Upper lobe of left lung (tissue), 6 donors: ENCODE data around the gene VENTX. TPM values are rescaled to one million over a fixed set of nuclear protein-coding genes. Genes with fewer than 3 reads are reported as not detected.

Experiments used
- ATAC-seq, 2 donors: fragments of 200-7000 bp; cut with Tn5 transposase; one replicate each; pipeline ENCODE4 v1.9.1; 2022; ENCODE audit warnings: mild to moderate bottlenecking in 2 of 2, moderate library complexity in 2 of 2; ENCODE audit not compliant: low FRiP score in 2 of 2
- DNase-seq, 2 donors: peaks; one replicate each; pipeline ENCODE4 v3.0.0-alpha.2; 2019 to 2020
- H3K27ac ChIP-seq, 4 donors: fragments of 200-600 bp; sonication (generic); one replicate each; pipeline ENCODE4 v1.5.1; 2016 to 2019
- H3K27me3 ChIP-seq, 4 donors: fragments of 200-600 bp; sonication (generic); one replicate each; pipeline ENCODE4 v1.5.1; 2017 to 2019
- H3K36me3 ChIP-seq, 4 donors: fragments of 200-600 bp; sonication (generic); one replicate each; pipeline ENCODE4 v1.5.1; 2016 to 2019
- H3K4me1 ChIP-seq, 4 donors: fragments of 200-600 bp; sonication (generic); one replicate each; pipeline ENCODE4 v1.5.1; 2018 to 2019
- H3K4me3 ChIP-seq, 4 donors: fragments of 200-600 bp; sonication (generic); one replicate each; pipeline ENCODE4 v1.5.1; 2017 to 2019; ENCODE audit warnings: mild to moderate bottlenecking in 2 of 4, moderate library complexity in 1 of 4
- H3K9me3 ChIP-seq, 4 donors: fragments of 200-600 bp; sonication (generic); one replicate each; pipeline ENCODE4 v1.5.1; 2018 to 2019
- EP300 ChIP-seq, 4 donors: sonication (generic); formaldehyde crosslinking; IDR thresholded peaks; one replicate each; pipeline ENCODE4 v1.5.1; 2017; ENCODE audit warnings: antibody characterized with exemption in 4 of 4, control low read depth in 2 of 4
- POLR2A ChIP-seq, 4 donors: fragments of 450-650 bp; IDR thresholded peaks; one replicate each; pipeline ENCODE4 v1.5.1; 2016 to 2017; ENCODE audit warnings: antibody characterized with exemption in 4 of 4, mild to moderate bottlenecking in 2 of 4
- POLR2AphosphoS5 ChIP-seq, 2 donors: sonication (generic); formaldehyde crosslinking; IDR thresholded peaks; one replicate each; pipeline ENCODE4 v1.5.1; 2017; ENCODE audit warnings: antibody characterized with exemption in 2 of 2
- WGBS, 2 donors: methylation state at CpG; one replicate each; pipeline ENCODE4 v1.1.5; 2017 to 2018; 5-methylcytosine and 5-hydroxymethylcytosine counted together
- total RNA-seq, 6 donors: library from RNA; depleted of rRNA in 4 of 6; stranded (reverse); fragments of >200 nt in 4 of 6; gene quantifications; one replicate each; pipeline versions ENCODE4 v1.1.0 to v1.2.1, GENCODE V29; 2016 to 2021
- TF ChIP-seq, protein P1 (sequence below), 6 experiments: fragments of 450-650 bp in 4 of 6; fragments of 200-600 bp in 2 of 6; sonication (generic) in 2 of 6; IDR thresholded peaks; one replicate each; pipeline ENCODE4 v1.5.1; 2016 to 2019; ENCODE audit warnings: antibody characterized with exemption in 6 of 6
- donor health status: DM: no; HTN: no; CAD: no; lungs with moderate emphysema.
- donor health status: DM: no; HTN: yes; CAD: no; lungs with severe emphysema.

Gene VENTX
- total RNA-seq, 6 donors from 2014 or later: 1.7 to 11.5 (median 4.4) TPM

DNA sequence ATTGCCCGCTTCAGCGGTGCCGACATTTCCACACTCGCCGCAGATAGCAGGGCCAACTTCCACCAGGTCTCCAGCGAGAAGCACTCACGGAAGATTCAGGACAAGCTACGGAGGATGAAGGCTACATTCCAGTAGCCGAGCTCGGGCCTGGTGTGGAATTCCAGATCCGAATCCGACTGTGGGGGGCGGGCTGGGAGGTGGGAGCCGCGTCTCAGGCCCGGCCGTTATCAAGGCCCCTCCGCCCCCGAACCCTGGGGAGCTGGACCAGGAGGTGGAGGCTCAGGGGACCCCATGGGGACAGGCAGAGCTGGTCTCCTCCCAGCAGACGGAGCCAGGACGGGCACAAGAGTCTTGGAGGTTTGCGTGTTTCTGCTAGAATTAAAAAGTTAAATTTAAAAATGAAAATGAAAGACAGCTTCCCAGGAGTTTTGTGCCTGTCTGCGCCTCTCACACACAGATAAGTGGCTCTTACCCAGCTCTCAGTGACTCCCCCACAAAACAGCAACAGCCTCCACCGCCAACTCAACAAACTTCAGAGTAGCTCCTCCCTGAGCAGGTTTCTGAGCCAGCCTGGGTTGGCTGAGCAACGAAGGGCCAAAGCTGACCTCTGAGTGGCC is 12.8 kb upstream of the VENTX start:
- no peak overlapping the region for H3K27ac ChIP-seq
- H3K27me3 ChIP-seq: peaks cover 0 to 8% (median 7%) of the 10 kb centered on the region in 4 donors
- H3K9me3 ChIP-seq: no peaks in the 10 kb centered on the region
- H3K4me3 ChIP-seq: peak overlapping the region in 3 of 4 donors; percentile 9 to 33 (median 20)
- WGBS, 2 donors: 63 to 70% methylated on average over 16 to 22 of the region's 25 CpGs
- no peaks in the 10 kb centered on the region for H3K36me3 ChIP-seq
- ATAC-seq (peak; percentile 24 to 49), DNase-seq (peak; percentile 34 to 54)
- TF ChIP-seq, protein P1, sequence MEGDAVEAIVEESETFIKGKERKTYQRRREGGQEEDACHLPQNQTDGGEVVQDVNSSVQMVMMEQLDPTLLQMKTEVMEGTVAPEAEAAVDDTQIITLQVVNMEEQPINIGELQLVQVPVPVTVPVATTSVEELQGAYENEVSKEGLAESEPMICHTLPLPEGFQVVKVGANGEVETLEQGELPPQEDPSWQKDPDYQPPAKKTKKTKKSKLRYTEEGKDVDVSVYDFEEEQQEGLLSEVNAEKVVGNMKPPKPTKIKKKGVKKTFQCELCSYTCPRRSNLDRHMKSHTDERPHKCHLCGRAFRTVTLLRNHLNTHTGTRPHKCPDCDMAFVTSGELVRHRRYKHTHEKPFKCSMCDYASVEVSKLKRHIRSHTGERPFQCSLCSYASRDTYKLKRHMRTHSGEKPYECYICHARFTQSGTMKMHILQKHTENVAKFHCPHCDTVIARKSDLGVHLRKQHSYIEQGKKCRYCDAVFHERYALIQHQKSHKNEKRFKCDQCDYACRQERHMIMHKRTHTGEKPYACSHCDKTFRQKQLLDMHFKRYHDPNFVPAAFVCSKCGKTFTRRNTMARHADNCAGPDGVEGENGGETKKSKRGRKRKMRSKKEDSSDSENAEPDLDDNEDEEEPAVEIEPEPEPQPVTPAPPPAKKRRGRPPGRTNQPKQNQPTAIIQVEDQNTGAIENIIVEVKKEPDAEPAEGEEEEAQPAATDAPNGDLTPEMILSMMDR (IDR thresholded peaks at IDR 0.05): no peak
- TF ChIP-seq POLR2A (IDR thresholded peaks at IDR 0.05) (no peak), POLR2AphosphoS5 (IDR thresholded peaks at IDR 0.05) (no peak), EP300 (IDR thresholded peaks at IDR 0.05) (no peak)
- peaks cover 2 to 9% (median 5%) of the 10 kb centered on the region in 4 donors for H3K4me1 ChIP-seq

DNA sequence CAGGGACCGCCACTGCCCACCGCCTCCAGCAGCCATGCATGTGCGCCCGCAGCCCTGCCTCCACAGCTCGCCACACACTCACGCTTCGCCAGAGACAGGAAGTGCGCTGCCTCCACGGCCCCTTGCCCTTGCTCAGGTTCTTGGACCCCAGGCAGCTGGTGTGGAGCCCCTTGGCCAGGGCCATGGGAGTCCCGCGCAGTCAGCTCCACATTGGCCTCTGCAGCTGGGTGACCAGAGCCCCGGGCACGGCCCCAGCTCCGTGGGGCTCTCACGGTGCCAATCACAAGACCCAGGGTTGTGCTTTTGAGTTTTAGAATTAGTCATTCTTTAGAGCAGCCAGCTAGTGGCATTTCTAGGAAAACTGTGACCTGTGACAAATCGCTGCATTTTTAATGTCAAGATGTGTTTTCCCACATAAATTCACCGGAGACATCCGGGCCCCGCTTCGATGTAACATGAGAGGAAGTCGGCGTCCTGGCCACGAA is 11.9 kb upstream of the VENTX start:
- DNase-seq: peak in 1 of 2 donors; percentile 76
- Histone ChIP-seq H3K27me3 (peaks cover 0 to 16% (median 10%) of the 10 kb centered on the region in 4 donors), H3K9me3 (no peaks in the 10 kb centered on the region), H3K36me3 (no peaks in the 10 kb centered on the region), H3K4me1 (peaks cover 8 to 14% (median 10%) of the 10 kb centered on the region in 4 donors), H3K27ac (no peak overlapping the region), H3K4me3 (no peak overlapping the region)
- no peak for TF ChIP-seq POLR2AphosphoS5 (IDR thresholded peaks at IDR 0.05)
- TF ChIP-seq EP300 (IDR thresholded peaks at IDR 0.05): no peak
- TF ChIP-seq, protein P1 (IDR thresholded peaks at IDR 0.05): no peak
- TF ChIP-seq POLR2A (IDR thresholded peaks at IDR 0.05): no peak
- no peak for ATAC-seq
- WGBS, 2 donors: 79 to 80% methylated on average over 18 to 23 of the region's 23 CpGs

DNA sequence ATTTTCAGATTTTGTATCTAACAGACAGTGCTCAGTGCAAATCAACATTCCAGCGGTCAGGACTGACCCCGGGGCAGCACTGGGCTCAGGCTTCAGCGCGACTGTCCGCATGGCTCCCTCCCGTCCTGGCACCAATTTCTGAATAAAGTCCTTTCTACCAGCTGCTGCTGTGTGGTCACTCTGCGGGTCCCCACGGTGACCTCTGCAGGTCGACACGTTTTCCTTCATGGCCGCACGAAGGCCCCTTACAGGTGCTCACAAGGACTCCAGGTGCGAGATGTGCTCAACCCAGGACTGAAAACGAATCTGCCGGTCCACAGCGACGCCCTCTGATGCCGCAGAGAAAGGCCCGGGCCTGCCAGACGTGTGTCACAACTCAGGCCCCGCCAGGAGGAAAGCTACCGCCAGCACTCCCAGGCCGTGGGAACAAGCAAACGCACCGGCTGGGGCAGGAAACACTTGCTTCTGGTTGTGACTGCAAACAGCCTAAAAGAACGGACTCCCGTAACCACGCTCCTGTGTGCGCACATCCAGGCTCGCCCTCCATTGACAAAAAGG is 11.3 kb upstream of the VENTX start:
- peaks cover 0 to 22% (median 13%) of the 10 kb centered on the region in 4 donors for H3K27me3 ChIP-seq
- TF ChIP-seq, protein P1 (IDR thresholded peaks at IDR 0.05): no peak
- TF ChIP-seq EP300 (IDR thresholded peaks at IDR 0.05): no peak
- TF ChIP-seq POLR2AphosphoS5 (IDR thresholded peaks at IDR 0.05): no peak
- TF ChIP-seq POLR2A (IDR thresholded peaks at IDR 0.05): no peak
- 60 to 66% methylated on average over 21 to 30 of the region's 30 CpGs for WGBS, 2 donors
- DNase-seq: peak in 1 of 2 donors; percentile 65
- ATAC-seq: no peak
- H3K27ac ChIP-seq: no peak overlapping the region
- H3K4me3 ChIP-seq: no peak overlapping the region
- H3K36me3 ChIP-seq: no peaks in the 10 kb centered on the region
- no peaks in the 10 kb centered on the region for H3K9me3 ChIP-seq
- peaks cover 9 to 20% (median 11%) of the 10 kb centered on the region in 4 donors for H3K4me1 ChIP-seq

DNA sequence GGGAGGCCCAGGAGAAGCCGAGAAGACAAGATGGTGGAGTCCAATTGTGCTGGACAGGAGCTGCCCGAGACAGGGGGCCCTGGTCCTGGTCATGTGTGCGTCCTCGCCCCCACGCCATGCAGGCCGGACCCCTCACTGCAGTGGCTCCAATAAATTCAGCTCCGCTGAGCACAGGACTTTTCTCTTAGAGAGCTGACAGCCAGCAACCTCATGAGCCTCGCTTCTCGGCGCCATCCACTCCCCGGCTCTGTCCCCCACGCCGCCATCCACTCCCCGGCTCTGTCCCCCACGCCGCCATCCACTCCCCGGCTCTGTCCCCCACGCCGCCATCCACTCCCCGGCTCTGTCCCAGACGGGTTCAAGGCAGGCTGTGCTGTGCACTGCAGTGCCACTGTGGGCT is 10.4 kb upstream of the VENTX start:
- WGBS, 2 donors: 91 to 93% methylated on average over 19 to 21 of the region's 21 CpGs
- no peak overlapping the region for H3K4me3 ChIP-seq
- H3K4me1 ChIP-seq: peaks cover 9 to 20% (median 11%) of the 10 kb centered on the region in 4 donors
- H3K36me3 ChIP-seq: no peaks in the 10 kb centered on the region
- DNase-seq: peak in 1 of 2 donors; percentile 56
- H3K9me3 ChIP-seq: no peaks in the 10 kb centered on the region
- no peak for ATAC-seq
- no peak overlapping the region for H3K27ac ChIP-seq
- TF ChIP-seq POLR2A (IDR thresholded peaks at IDR 0.05) (no peak), EP300 (IDR thresholded peaks at IDR 0.05) (no peak), POLR2AphosphoS5 (IDR thresholded peaks at IDR 0.05) (no peak)
- TF ChIP-seq, protein P1 (IDR thresholded peaks at IDR 0.05): no peak
- peaks cover 0 to 29% (median 17%) of the 10 kb centered on the region in 4 donors for H3K27me3 ChIP-seq
